Activated CD4-positive, alpha-beta T cell treated with anti-CD3 and anti-CD28 coated beads for 24 hours (primary cell): ENCODE data around the gene CBX1.
A peak's percentile ranks its signal among the peaks of the same experiment; 100 is the strongest.

ENCODE experiments used
- DNase-seq, 2 donors: peaks; one replicate each; pipeline ENCODE4 v3.0.0-alpha.2; 2020; ENCODE audit warnings: low read depth in 2 of 2

The CBX1 gene

GRCh38 chr17:48025904-48026501, 75.3 kb downstream of the CBX1 start:
- DNase-seq: no peak

GRCh38 chr17:48025040-48025903, 76.0 kb downstream of the CBX1 start:
- DNase-seq: peak; percentile 98 to 99

- peak in 1 of 2 donors; percentile 28 for DNase-seq
Observed at GRCh38 chr17:48024149-48025039, 76.9 kb downstream of the CBX1 start.

- DNase-seq: peak in 1 of 2 donors; percentile 24
Observed at GRCh38 chr17:48023400-48024148, 77.7 kb downstream of the CBX1 start.

- no peak for DNase-seq
Observed at GRCh38 chr17:48022901-48023300, 78.4 kb downstream of the CBX1 start.

- DNase-seq: no peak
Observed at GRCh38 chr17:48021934-48022333, 79.3 kb downstream of the CBX1 start.
